NCI-H2029 treated with DMSO at 0.1 percent for 48 hours (cell line): ENCODE results near the gene DPEP2NB.
"Not testable (repeated sequence)": the region's sequence is repeated elsewhere in the genome, so short reads cannot be mapped to it uniquely, and the experiment has no call there.

Source experiments
- DNase-seq: peaks from one replicate; lab custom pipeline; 2025; lab: John Stamatoyannopoulos, UW

Gene DPEP2NB

DNA sequence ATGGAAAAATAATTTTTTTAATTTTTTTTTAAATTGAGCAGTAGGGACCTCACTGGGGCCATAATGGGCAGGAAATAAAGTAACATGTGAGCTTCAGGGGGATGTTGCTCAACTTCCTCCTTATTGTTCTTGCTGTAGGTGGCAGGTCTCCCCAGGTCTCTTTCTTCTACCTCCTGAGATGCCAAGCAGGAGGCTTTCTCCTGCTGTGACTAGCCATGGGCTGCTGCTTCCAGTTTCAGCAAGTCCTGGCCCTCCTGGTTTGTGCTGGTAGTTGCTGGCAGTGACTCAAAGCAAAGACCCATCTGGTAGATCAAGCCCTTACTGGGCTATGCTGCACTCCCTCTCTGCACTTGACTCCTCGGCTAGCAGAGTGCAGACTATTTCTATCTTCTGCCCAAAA is 2.3 kb downstream of the DPEP2NB start:
- no peak for DNase-seq

DNA sequence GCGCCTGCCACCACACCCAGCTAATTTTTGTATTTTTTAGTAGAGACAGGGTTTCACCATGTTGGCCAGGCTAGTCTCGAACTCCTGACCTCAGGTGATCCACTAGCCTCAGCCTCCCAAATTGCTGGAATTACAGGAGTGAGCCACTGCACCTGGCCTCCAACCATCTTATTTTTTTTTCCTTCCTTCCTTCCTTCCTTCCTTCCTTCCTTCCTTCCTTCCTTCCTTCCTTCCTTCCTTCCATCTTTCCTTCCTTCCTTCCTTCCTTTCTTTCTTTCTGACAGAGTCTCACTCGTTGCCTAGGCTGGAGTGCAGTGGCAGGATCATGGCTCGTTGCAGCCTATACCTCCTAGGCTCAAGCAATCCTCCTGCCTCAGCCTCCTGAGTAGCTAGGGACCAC is 5.8 kb downstream of the DPEP2NB start:
- DNase-seq, result not testable (repeated sequence)

DNA sequence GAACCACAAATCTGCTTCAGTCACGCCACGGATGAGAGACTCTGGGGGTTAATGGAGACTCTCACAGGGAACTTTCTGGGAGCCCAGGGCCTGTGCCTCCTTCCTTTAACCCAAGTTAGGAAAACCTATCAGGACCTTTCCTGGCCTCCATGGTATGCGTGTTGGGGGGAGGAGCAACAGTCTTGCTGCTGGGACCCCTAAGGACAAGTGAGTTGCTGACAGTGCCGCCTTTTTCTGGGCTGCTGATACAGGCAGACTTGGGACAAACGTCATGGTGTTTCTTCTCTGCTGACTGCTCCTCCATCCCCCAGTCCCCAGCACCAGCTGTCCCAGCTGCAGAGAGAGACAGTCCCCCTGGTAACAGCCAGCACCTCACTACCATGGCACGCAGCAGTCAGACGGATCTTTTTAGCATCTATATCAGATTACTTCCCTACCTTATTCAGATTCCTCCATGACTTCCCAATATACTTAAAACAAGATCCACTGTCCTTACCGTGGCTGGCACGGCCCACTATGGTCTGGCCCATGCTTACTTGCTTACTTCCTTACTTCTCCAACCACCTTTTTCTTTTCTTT is 6.5 kb downstream of the DPEP2NB start:
- DNase-seq, result no peak

DNA sequence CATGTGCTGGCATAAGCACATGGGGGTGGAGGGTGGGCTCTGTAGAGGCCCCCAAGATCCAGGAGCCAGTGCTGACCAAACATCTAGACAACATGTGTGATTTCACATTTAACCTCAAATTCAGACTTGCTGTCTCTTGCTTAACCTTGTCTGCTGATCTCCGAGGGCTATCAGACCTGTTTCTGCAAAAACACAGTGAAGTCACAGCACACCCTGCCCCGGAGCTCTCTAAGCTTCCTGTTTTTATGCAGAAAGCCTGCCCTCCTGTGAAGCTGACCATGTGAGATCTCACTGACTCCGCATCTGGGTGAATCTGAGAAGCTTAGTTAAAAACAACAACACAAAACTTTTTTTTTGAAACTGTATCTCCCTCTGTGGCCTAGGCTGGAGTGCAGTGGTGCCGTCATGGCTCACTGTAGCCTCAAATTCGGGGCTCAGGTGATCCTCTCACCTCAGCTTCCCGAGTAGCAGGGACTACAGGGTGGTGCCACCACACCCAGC is 9.9 kb downstream of the DPEP2NB start:
- no peak for DNase-seq

DNA sequence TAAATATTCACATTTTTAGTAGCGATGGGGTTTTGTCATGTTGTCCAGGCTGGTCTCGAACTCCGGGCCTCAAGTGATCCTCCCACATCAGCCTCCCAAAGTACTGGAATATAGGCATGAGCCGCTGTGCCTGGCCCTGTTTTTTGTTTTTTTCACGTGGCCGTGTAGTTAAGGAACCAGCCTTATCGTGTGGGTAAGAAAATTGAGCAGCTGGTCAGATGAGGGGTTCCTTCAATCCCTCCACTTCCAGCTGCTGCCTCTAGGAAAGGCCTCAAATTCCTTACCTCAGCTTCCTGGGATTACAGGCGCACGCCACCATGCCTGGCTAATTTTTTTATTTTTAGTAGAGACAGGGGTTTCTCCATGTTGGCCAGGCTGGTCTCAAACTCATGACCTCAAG is 10.5 kb downstream of the DPEP2NB start:
- DNase-seq, result no peak

DNA sequence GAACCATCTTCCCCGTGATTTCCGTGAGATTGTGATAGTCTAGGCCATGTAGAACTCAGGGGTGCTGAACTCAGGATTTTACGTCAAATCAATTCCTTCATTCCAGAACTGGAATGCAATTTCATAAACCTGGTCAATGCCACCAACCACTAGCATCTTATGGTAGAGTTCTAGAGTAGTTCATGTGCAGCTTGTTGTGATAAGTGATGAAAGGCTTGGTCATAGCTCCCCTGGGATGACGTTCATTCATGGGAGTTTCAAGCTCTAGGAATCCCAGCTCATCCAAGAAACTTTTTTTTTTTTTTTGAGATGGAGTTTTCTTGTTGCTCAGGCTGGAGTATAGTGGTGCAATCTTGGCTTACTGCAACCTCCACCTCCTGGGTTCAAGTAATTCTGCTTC is 12.7 kb downstream of the DPEP2NB start:
- DNase-seq, result no peak

DNA sequence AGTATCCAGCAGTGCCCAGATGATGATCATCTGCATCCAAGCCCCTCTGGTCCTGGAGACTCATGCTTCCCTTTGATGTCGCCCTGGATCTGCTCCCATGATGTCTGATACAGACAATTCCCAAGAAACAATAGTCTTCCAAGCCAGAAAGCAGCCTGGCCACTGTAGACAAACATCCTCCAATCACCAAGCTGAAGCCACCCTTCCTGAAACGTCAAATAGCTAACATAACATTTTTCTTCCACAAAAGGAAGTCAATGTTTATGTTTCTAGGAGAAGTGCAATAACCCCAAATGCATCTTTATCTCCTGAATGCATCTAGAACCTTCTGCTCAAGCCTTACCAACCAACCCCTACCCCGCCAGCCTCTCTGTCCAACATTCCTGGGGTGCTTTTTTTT is 15.3 kb downstream of the DPEP2NB start:
- no peak for DNase-seq

DNA sequence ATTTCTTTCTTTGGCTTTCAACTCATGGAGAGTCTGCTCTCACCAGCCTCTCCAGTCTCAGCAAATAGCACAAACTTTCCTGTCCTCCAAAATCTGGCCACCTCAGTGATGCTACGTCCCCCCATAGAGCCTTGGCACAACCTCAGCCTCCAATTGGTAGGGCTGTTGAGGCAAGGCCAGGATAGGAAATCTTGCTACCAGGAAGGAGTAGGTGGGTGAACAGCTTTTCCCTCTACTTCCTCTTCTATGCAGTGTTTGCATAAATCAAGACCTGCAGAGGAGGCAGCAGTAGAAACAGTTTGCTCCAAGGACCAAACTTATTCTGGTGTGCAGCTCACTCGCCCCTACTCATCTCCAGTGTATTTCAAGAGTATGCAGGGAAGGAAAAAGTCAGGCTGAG is 15.7 kb downstream of the DPEP2NB start:
- no peak for DNase-seq

DNA sequence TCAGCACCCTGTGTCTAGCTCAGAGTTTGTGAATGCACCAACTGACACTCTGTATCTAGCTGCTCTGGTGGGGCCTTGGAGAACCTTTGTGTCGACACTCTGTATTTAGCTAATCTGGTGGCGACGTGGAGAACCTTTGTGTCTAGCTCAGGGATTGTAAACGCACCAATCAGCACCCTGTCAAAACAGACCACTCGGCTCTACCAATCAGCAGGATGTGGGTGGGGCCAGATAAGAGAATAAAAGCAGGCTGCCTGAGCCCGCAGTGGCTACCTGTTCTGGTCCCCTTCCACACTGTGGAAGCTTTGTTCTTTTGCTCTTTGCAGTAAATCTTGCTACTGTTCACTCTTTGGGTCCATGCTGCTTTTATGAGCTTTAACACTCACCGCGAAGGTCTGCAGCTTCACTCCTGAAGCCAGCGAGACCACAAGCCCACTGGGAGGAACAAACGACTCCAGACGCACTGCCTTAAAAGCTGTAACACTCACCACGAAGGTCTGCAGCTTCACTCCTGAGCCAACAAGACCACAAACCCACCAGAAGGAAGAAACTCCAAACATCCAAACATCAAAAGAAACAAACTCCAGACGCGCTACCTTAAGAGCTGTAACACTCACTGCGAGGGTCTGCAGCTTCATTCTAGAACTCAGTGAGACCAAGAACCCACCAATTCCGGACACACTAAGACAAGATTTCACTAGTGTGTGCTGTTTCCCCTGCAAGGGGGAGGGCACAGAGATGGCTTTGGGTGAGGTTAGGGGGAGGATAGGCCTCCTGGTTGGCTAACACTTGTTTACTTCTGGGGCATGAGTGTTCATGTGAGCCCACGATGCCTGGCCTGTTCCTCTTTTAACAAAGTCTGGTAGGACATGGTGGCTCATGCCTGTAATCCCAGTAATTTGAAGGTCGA is 16.7 kb downstream of the DPEP2NB start, which contains the start of gene DPEP2:
Gene DPEP2, minus strand, starts transcription at position 706 of the 910 bp plus-strand sequence. CDS start 6,272 bp downstream, outside the sequence.
- DNase-seq, result not testable (repeated sequence)

DNA sequence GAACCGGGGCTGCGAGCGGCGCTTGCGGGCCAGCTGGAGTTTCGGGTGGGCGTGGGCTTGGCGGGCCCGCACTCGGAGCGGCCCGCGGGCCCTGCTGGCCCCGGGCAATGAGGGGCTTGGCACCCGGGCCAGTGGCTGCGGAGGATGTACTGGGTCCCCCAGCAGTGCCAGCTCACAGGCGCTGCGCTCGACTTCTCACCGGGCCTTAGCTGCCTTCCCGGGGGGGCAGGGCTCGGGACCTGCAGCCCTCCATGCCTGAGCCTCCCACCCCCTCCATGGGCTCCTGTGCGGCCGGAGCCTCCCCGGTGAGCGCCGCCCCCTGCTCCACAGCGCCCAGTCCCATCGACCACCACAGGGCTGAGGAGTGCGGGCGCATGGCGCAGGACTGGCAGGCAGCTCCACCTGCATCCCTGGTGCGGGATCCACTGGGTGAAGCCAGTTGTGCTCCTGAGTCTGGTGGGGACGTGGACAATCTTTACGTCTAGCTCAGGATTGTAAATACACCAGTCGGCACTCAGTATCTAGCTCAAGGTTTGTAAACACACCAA is 17.4 kb downstream of the DPEP2NB start:
- DNase-seq, result not testable (repeated sequence)

DNA sequence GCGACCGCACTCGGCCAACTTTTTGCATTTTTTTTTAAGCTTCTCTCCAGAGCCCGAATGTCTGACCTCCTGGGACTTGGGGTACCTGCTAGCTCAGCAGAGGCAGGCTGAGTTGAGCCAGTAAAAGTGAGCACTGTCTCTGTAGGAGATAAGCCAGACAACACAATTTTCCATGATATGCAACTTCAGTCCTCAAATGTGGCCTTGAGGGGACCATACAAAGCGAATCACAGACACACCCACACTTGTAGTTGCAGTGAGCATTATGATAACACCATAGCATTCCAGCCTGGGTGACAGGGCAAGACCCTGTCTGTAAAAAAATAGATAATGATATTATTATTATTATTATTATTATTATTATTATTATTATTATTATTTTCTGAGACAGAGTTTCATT is 19.0 kb downstream of the DPEP2NB start:
- DNase-seq, result no peak

DNA sequence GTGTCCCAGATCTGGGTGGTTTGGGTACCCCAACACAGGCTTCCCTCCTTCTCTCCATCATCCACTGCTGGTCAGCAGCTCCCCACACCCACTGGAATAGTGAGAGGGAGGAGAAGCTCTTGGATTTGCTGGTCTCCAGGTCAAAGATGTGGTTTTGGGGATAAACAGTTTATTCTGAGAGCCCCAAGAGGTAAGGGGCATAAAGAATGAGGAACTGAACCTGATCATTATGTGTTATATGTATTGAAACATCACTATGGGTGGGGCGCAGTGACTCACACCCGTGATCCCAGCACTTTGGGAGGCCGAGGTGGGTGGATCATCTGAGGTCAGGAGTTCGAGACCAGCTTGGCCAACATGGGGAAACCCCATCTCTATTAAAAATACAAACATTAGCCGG is 20.3 kb downstream of the DPEP2NB start:
- DNase-seq, result no peak

DNA sequence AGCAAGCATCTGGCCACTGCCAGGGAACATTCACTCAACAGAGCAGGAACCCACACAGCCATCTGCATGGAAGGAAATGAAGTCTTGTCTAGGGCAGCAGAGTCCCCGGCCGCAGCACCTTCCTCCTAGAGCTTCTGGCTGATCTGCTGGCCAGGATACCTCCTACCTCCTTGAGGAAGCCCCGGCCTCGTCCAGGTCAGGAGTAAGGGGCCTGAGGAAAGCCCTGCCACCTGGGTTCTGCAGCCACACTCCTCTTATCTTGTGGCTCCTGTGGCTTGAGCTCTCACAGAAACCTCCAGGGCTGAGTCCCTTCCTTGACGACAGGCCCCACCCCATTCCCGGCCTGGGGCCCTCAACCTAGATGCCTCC is 21.7 kb downstream of the DPEP2NB start:
- not testable (repeated sequence) for DNase-seq

DNA sequence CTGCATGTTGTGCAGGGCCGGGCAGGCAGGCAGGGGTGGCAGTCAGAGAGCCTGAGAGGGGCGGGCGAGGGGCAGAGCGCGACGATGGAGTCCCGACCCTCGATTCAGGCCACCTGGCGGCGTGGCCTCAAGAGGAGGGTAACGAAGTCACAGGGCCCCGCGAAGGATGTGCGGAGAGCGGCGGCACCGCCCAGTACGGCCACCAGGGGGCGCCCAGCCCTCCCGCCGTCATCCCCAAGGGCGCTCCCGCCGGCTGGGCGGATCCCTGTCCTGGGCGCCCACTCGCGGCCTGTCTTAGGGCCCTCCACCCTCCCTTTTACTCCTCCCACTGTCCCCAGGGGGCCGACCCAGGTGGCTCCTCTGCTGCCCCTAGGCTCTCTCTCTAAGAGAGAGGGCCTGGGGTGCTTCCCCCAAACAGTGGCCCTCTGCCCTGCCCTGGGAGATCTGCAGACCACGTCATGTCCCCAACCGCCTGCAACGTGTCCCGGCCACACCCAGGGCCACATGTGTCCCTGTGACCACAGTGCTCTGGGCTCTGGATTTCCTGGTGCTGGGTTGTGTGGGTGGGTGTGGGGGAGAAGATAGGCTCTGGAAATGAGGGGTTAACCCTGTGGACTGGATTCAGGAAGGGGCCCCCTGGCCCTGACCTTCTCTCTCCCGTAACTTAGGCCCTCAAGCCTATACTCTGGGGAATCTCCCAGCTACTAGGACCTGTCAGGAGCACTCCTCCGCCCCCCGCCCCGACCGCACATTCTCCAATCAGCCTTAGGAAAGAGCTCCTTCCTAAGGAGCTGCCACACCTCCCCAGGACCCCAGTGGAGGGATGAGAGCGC is 22.3 kb downstream of the DPEP2NB start:
- no peak for DNase-seq

DNA sequence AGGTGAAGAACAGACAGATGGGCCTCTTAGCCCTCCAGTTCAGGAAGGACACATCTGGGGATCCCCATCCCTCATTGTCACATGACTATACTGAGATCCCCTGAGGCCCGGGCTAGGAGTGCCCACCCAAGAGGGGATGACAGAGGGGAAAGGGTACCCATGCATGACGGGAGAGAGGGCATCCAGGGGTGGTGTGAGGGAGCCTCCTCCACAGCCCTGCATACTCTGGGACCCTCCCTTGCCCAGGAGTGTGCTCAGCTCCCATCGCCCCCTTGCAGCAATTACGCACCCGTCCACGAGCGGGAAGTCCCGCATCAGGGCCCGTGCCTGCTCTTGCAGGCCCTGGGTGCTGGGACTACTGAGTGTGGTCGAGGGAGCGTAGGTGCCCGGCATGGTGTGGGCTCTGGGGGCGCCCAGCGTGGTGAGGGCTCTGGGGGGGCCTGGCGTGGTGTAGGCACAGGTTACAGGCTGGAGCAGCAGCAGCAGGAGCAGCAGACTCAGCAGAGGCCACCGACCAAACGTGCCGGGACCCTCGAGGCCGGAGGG is 23.0 kb downstream of the DPEP2NB start:
- DNase-seq, result no peak

DNA sequence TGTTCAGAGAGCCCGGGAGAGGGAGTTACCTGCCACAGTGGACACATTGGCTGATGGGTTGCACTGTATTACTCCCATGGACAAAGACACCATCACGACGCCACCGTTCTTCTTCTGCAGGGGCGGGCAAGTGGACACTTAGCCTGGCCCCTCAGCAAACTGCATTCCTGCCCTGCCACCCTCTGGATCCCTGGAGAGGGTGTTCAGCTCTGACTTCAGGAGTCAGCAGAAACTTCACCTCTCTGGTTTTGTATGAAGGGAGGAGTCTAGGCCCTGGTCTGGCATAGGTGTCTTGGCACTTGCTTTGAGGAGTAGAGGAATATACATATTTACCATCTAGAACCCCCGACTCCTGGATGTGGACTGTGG is 25.7 kb downstream of the DPEP2NB start:
- DNase-seq, result no peak

DNA sequence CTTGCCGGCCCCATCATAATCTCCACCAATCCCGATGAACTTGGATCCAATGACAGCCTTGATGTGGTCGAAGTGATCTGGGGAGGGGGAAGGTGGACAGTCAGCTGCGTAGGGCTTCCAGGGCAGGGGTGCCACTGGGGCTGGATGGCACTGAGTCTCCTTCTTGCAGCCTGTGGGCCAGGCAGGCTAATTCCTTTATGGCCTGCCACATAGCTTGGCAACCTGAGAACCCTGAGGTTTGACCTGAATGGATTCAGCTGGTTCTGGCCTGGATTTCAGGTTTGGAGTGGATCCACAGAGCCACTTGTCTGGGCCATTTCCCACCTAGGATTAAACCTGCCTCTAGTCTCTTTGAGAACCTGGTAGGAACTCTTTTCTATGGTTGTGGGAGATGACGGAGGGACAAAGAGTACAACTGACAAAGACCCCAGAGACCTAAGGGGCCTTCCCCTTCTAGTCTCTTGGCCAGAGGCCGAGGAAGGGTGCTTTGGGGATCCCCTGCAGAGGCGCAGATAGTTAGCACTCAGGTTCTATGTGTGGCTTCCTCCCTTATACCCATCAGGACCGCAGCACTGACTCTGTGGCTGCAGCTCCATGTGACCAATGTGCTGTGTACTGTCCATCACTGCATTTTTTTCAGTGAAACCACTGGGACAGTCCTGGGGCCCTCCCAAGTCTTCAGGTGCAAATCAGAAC is 26.2 kb downstream of the DPEP2NB start:
- no peak for DNase-seq

DNA sequence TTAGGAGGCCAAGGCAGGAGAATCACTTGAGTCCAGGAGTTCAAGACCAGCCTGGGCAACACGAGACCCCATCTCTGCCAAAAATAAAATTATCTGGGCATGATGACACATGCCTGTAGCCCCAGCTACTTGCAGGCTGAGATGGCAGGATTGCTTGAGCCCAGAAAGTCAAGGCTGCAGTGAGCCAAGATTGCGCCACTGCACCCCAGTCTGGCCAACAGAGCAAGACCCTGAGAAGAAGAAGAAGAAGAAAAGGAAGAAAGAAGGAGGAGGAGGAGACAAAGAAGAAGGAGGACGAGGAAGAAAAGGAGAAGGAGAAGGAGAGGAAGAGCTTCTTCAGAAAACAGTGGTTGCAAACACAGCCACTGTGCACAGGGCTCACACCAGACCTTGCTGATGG is 27.0 kb downstream of the DPEP2NB start:
- no peak for DNase-seq

DNA sequence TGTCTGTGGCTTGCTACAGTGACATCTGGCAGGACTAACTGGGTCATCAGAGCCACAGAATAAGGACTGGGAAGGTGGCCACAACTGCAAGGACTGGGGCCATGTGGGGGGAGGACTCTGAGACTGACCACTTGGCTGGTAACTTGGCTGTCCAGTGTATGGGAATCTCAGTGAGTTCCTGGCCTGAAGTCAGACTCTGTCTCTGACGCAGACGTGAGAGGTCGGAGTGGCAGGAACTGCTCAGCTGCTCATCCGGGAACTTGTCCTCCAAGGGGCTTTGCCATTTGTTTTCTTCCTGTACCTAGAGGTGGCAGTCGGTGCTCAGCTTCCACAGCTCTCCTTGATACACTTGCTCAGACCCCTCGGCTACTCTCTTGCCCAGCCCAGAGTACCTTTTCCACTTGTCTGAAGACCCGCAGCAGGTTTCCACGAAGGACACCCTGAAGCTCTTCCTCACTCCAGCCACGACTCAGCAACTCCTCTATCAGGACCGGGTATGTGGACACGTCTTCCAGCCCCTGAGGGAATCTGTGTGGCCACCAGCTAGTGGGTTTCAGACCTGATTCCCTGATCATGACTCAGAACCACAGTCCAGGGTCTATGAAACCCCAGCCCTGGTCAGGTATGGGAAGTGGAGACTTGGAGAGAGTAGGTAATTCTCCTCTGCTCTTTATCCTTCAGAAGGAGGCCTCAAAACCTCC is 28.1 kb downstream of the DPEP2NB start:
- no peak for DNase-seq

DNA sequence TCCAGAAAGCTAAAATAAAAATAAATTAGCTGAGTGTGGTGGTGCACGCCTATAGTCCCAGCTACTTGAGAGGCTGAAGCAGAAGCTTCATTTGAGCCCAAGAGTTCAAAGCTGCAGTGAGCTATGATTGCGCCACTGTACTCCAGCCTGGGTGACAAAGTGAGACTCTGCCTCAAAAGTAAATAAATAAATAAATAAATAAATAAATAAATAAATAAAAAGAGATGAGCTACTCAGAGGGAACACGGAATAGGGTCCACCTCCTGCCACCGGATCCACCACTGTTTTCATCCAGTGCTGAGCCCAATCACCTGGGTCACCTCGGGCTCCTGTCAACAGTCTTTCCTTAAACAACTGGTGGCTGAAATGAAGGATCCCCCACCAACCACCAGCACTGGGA is 28.8 kb downstream of the DPEP2NB start:
- DNase-seq, result no peak
